H9 (cell line): ENCODE data around the gene NAA35. TPM values are rescaled to one million over a fixed set of nuclear protein-coding genes. Genes with fewer than 3 reads are reported as not detected.

Source experiments
- DNase-seq: peaks from one replicate; pipeline ENCODE4 v3.0.0-alpha.2; 2017
- H2AFZ ChIP-seq: one replicate; pipeline ENCODE4 v1.6.1; 2013; ENCODE audit warnings: mild to moderate bottlenecking, low read length, control low read depth, moderate library complexity
- H2AK5ac ChIP-seq: 2 replicates; pipeline ENCODE4 v1.6.1; 2013; ENCODE audit warnings: low read length, control low read depth, mixed read lengths; ENCODE audit not compliant: insufficient read length
- H2BK120ac ChIP-seq: one replicate; pipeline ENCODE4 v1.6.1; 2013; ENCODE audit warnings: low read depth, mild to moderate bottlenecking, low read length, control low read depth, inconsistent platforms; ENCODE audit not compliant: poor library complexity, severe bottlenecking
- H2BK12ac ChIP-seq: 2 replicates; pipeline ENCODE4 v1.6.1; 2013; ENCODE audit warnings: low read length, control low read depth, mixed read lengths, low read depth; ENCODE audit not compliant: insufficient read length
- H2BK15ac ChIP-seq: 2 replicates; pipeline ENCODE4 v1.6.1; 2013; ENCODE audit warnings: low read depth, low read length, control low read depth
- H2BK20ac ChIP-seq: one replicate; pipeline ENCODE4 v1.6.1; 2013; ENCODE audit warnings: low read depth, mild to moderate bottlenecking, low read length, control low read depth, inconsistent platforms; ENCODE audit not compliant: poor library complexity, severe bottlenecking
- H2BK5ac ChIP-seq: 2 replicates; pipeline ENCODE4 v1.6.1; 2013; ENCODE audit warnings: low read length, control low read depth, mixed read lengths; ENCODE audit not compliant: insufficient read length
- H3K14ac ChIP-seq: 2 replicates; pipeline ENCODE4 v1.6.1; 2013; ENCODE audit warnings: low read length, control low read depth; ENCODE audit not compliant: insufficient read depth
- H3K18ac ChIP-seq: 2 replicates; pipeline ENCODE4 v1.6.1; 2013; ENCODE audit warnings: low read depth, mild to moderate bottlenecking, mixed read lengths, low read length, control low read depth; ENCODE audit not compliant: insufficient read length
- H3K23ac ChIP-seq: 2 replicates; pipeline ENCODE4 v1.6.1; 2013; ENCODE audit warnings: low read length, control low read depth, mixed read lengths, low read depth; ENCODE audit not compliant: insufficient read length
- H3K23me2 ChIP-seq: 2 replicates; pipeline ENCODE4 v1.6.1; 2013; ENCODE audit warnings: low read depth, mild to moderate bottlenecking, mixed read lengths, low read length, control low read depth; ENCODE audit not compliant: insufficient read length, poor library complexity, severe bottlenecking
- H3K27ac ChIP-seq: 2 replicates; pipeline ENCODE4 v1.5.1; 2013; ENCODE audit warnings: low read length, control low read depth, mixed read lengths, low read depth; ENCODE audit not compliant: insufficient read length
- H3K27me3 ChIP-seq: 2 replicates; pipeline ENCODE4 v1.6.1; 2013; ENCODE audit warnings: low read length, control low read depth, inconsistent platforms; ENCODE audit not compliant: insufficient read depth
- H3K4ac ChIP-seq: 2 replicates; pipeline ENCODE4 v1.6.1; 2013; ENCODE audit warnings: low read depth, mild to moderate bottlenecking, control low read depth, inconsistent platforms, low read length, moderate library complexity
- H3K4me1 ChIP-seq: 2 replicates; pipeline ENCODE4 v1.6.1; 2013; ENCODE audit warnings: low read length, control low read depth, inconsistent platforms; ENCODE audit not compliant: insufficient read depth
- H3K4me2 ChIP-seq: 2 replicates; pipeline ENCODE4 v1.6.1; 2013; ENCODE audit warnings: low read length, control low read depth, mixed read lengths; ENCODE audit not compliant: insufficient read length, insufficient read depth
- H3K56ac ChIP-seq: 2 replicates; pipeline ENCODE4 v1.6.1; 2013; ENCODE audit warnings: low read depth, mild to moderate bottlenecking, mixed read lengths, low read length, control low read depth; ENCODE audit not compliant: insufficient read length
- H3K79me1 ChIP-seq: 2 replicates; pipeline ENCODE4 v1.6.1; 2013; ENCODE audit warnings: low read depth, mild to moderate bottlenecking, moderate library complexity, low read length, control low read depth, inconsistent platforms; ENCODE audit not compliant: insufficient read depth, poor library complexity, severe bottlenecking
- H3K79me2 ChIP-seq: 2 replicates; pipeline ENCODE4 v1.6.1; 2013; ENCODE audit warnings: low read length, control low read depth, inconsistent platforms; ENCODE audit not compliant: insufficient read depth
- H3K9ac ChIP-seq: 2 replicates; pipeline ENCODE4 v1.6.1; 2013; ENCODE audit warnings: low read length, control low read depth, mixed read lengths; ENCODE audit not compliant: insufficient read length; ENCODE audit errors: extremely low read depth
- H3K9me3 ChIP-seq: one replicate; pipeline ENCODE4 v1.6.1; 2013; ENCODE audit warnings: low read depth, low read length, inconsistent platforms; ENCODE audit not compliant: control insufficient read depth
- H3T11ph ChIP-seq: one replicate; pipeline ENCODE4 v1.6.1; 2013; ENCODE audit warnings: mild to moderate bottlenecking, low read length, control low read depth, inconsistent platforms
- H4K20me1 ChIP-seq: one replicate; pipeline ENCODE4 v1.6.1; 2013; ENCODE audit not compliant: control insufficient read depth, insufficient read length, insufficient read depth
- H4K5ac ChIP-seq: 2 replicates; pipeline ENCODE4 v1.6.1; 2013; ENCODE audit warnings: low read depth, mild to moderate bottlenecking, mixed read lengths, low read length, control low read depth; ENCODE audit not compliant: insufficient read length
- H4K8ac ChIP-seq: replicated peaks from 2 replicates; pipeline ENCODE4 v1.6.1; 2013; ENCODE audit warnings: low read length, control low read depth, mixed read lengths, low read depth; ENCODE audit not compliant: insufficient read length
- H4K91ac ChIP-seq: 2 replicates; pipeline ENCODE4 v1.6.1; 2013; ENCODE audit warnings: low read depth, mild to moderate bottlenecking, moderate library complexity, mixed read lengths, low read length, control low read depth; ENCODE audit not compliant: insufficient read length
- H3K27ac Mint-ChIP-seq, 3 experiments: 2 replicates in 2 of 3; 3 replicates in 1 of 3; pipeline ENCODE4 v1.8.0; 2020 to 2021; ENCODE audit warnings: mixed read lengths in 3 of 3, mild to moderate bottlenecking in 1 of 3, moderate library complexity in 1 of 3
- H3K27me3 Mint-ChIP-seq: 2 replicates; pipeline ENCODE4 v1.8.0; 2021; ENCODE audit warnings: low read depth, mild to moderate bottlenecking, moderate library complexity, mixed read lengths
- H3K36me3 Mint-ChIP-seq, 3 experiments: 2 replicates in 2 of 3; 3 replicates in 1 of 3; pipeline ENCODE4 v1.8.0; 2020 to 2021; ENCODE audit warnings: low read depth in 3 of 3, mixed read lengths in 3 of 3; ENCODE audit not compliant: insufficient read depth in 1 of 3
- H3K4me1 Mint-ChIP-seq, 2 experiments: 2 replicates each; pipeline ENCODE4 v1.8.0; 2020; ENCODE audit warnings: mixed read lengths in 2 of 2
- H3K4me3 Mint-ChIP-seq, 2 experiments: 2 replicates in 1 of 2; 3 replicates in 1 of 2; pipeline ENCODE4 v1.8.0; 2020 to 2021; ENCODE audit warnings: mild to moderate bottlenecking in 2 of 2, mixed read lengths in 2 of 2, moderate library complexity in 1 of 2
- H3K9me3 Mint-ChIP-seq, 2 experiments: 2 replicates in 1 of 2; 3 replicates in 1 of 2; pipeline ENCODE4 v1.8.0; 2020; ENCODE audit warnings: mild to moderate bottlenecking in 2 of 2, mixed read lengths in 2 of 2, moderate library complexity in 1 of 2
- CTCF ChIP-seq: fragments of 200-600 bp; sonication (generic); conservative IDR thresholded peaks from 3 replicates; pipeline ENCODE4 v1.8.0; 2021; ENCODE audit warnings: antibody characterized with exemption, mild to moderate bottlenecking
- WGBS: extraction: QIAGEN DNeasy Blood & Tissue Kit; methylation state at CpG from one replicate; pipeline ENCODE4 v1.1.7; 2013; ENCODE audit warnings: missing lambda C conversion rate, low lambda C conversion rate, mixed read lengths; ENCODE audit not compliant: insufficient read length; ENCODE audit errors: extremely low coverage; 5-methylcytosine and 5-hydroxymethylcytosine counted together
- total RNA-seq: library from RNA; stranded (reverse); gene quantifications from 2 replicates; pipeline ENCODE4 v1.2.1, GENCODE V29; 2021

Gene NAA35
- total RNA-seq, 1 experiment from 2014 or later, result 38.6 TPM

- no peak overlapping the region for H2BK20ac ChIP-seq
- H3K4me1 ChIP-seq, result no peaks in the 10 kb centered on the region
- H3K56ac ChIP-seq, result no peak overlapping the region
- no peak overlapping the region for H2BK120ac ChIP-seq
- H4K5ac ChIP-seq, result no peak overlapping the region
- H4K8ac ChIP-seq, result no peak overlapping the region
- H3K4me2 ChIP-seq, result no peak overlapping the region
- no peak overlapping the region for H3K18ac ChIP-seq
- no peak overlapping the region for H3T11ph ChIP-seq
- H4K20me1 ChIP-seq, result no peaks in the 10 kb centered on the region
- H3K79me1 ChIP-seq, result no peaks in the 10 kb centered on the region
- Mint-ChIP-seq H3K4me1 (peaks cover 2 to 4% of the 10 kb centered on the region in 2 experiments; a peak in 3 of 4 replicates), H3K27ac (peak overlapping the region in 2 of 3 experiments; percentile 4 to 20; a peak in 3 of 7 replicates), H3K4me3 (no peak overlapping the region), H3K27me3 (no peaks in the 10 kb centered on the region), H3K9me3 (no peaks in the 10 kb centered on the region), H3K36me3 (peaks cover 34 to 86% (median 80%) of the 10 kb centered on the region in 3 experiments; a peak in 6 of 7 replicates)
- no peak overlapping the region for H3K4ac ChIP-seq
- H3K27me3 ChIP-seq, result no peaks in the 10 kb centered on the region
- H3K14ac ChIP-seq, result no peak overlapping the region
- no peak overlapping the region for H3K27ac ChIP-seq
- no peak for TF ChIP-seq CTCF
- no peaks in the 10 kb centered on the region for H3K23me2 ChIP-seq
- no peak overlapping the region for H2AFZ ChIP-seq
- no CpG with 5 or more reads among the region's 6 CpGs for WGBS
- no peak overlapping the region for H2BK12ac ChIP-seq
- no peak overlapping the region for H2AK5ac ChIP-seq
- no peaks in the 10 kb centered on the region for H3K79me2 ChIP-seq
- DNase-seq, result no peak
- H2BK5ac ChIP-seq, result no peak overlapping the region
- H3K9ac ChIP-seq, result no peak overlapping the region
- no peak overlapping the region for H4K91ac ChIP-seq
- H3K9me3 ChIP-seq, result no peaks in the 10 kb centered on the region
- H3K23ac ChIP-seq, result no peak overlapping the region
- no peak overlapping the region for H2BK15ac ChIP-seq
Observed at GRCh38 chr9:86021166-86021565, 80.2 kb downstream of the NAA35 start.
